Neural cell (in vitro differentiated cells): Measurements from ENCODE around the gene HPN. TPM values are rescaled to one million over a fixed set of nuclear protein-coding genes. Genes with fewer than 3 reads are reported as not detected.

Source experiments
- H2AFZ ChIP-seq: fragments of 200-600, 300-800 bp; sonication (generic), shearing (Covaris generic); 2 replicates; pipeline ENCODE4 v1.6.0; 2014; ENCODE audit warnings: low read depth, mild to moderate bottlenecking, antibody characterized with exemption, low read length, moderate library complexity
- H3F3A ChIP-seq: fragments of 200-600 bp; shearing (Covaris generic); 2 replicates; pipeline ENCODE4 v1.6.1; 2016; ENCODE audit warnings: mild to moderate bottlenecking, moderate library complexity, mixed read lengths, antibody characterized with exemption, low read length; ENCODE audit not compliant: insufficient read depth, poor library complexity, severe bottlenecking
- H3K27ac ChIP-seq: fragments of 200-600, 300-800 bp; sonication (generic), shearing (Covaris generic); 2 replicates; pipeline ENCODE4 v1.5.1; 2014; ENCODE audit warnings: mild to moderate bottlenecking, low read length, moderate library complexity
- H3K27me3 ChIP-seq: fragments of 300-800, 200-600 bp; sonication (generic), shearing (Covaris generic); 2 replicates; pipeline ENCODE4 v1.6.0; 2014; ENCODE audit warnings: mild to moderate bottlenecking, low read depth, low read length, moderate library complexity; ENCODE audit not compliant: insufficient read depth
- H3K36me3 ChIP-seq: fragments of 300-800, 200-600 bp; sonication (generic), shearing (Covaris generic); 2 replicates; pipeline ENCODE4 v1.5.1; 2014; ENCODE audit warnings: mild to moderate bottlenecking, antibody characterized with exemption, low read length, moderate library complexity; ENCODE audit not compliant: insufficient read depth
- H3K4me2 ChIP-seq: fragments of 300-800, 200-600 bp; sonication (generic), shearing (Covaris generic); 2 replicates; pipeline ENCODE4 v1.6.0; 2014; ENCODE audit warnings: mild to moderate bottlenecking, low read length
- H3K4me3 ChIP-seq: fragments of 300-800, 200-600 bp; sonication (generic), shearing (Covaris generic); 2 replicates; pipeline ENCODE4 v1.5.1; 2014; ENCODE audit warnings: mild to moderate bottlenecking, low read length, moderate library complexity
- H3K79me2 ChIP-seq: fragments of 200-600 bp; shearing (Covaris generic); replicated peaks from 2 replicates; pipeline ENCODE4 v1.6.0; 2014; ENCODE audit warnings: mild to moderate bottlenecking, low read length, moderate library complexity; ENCODE audit not compliant: insufficient read depth
- H3K9ac ChIP-seq: fragments of 300-800, 200-600 bp; sonication (generic), shearing (Covaris generic); 2 replicates; pipeline ENCODE4 v1.6.1; 2016; ENCODE audit warnings: mild to moderate bottlenecking, low read length, mixed read lengths
- H3K9me2 ChIP-seq: fragments of 200-600 bp; shearing (Covaris generic); 2 replicates; pipeline ENCODE4 v1.6.1; 2016; ENCODE audit warnings: mild to moderate bottlenecking, low read length, mixed read lengths; ENCODE audit not compliant: insufficient read depth
- H3K9me3 ChIP-seq: fragments of 200-600, 300-800 bp; sonication (generic), shearing (Covaris generic); 2 replicates; pipeline ENCODE4 v1.6.1; 2016; ENCODE audit warnings: mild to moderate bottlenecking, mixed run types, low read length, moderate library complexity, mixed read lengths
- H4K20me1 ChIP-seq: fragments of 200-600 bp; shearing (Covaris generic); 2 replicates; pipeline ENCODE4 v1.6.1; 2016; ENCODE audit warnings: mild to moderate bottlenecking, mixed run types; ENCODE audit not compliant: insufficient read depth
- EP300 ChIP-seq: fragments of 450-650 bp; conservative IDR thresholded peaks from 2 replicates; pipeline ENCODE4 v1.6.1; 2014; ENCODE audit warnings: antibody characterized with exemption, mild to moderate bottlenecking, moderate library complexity; ENCODE audit not compliant: poor library complexity, severe bottlenecking
- EZH2 ChIP-seq: fragments of 200-600, 300-800 bp; shearing (Covaris generic), sonication (generic); IDR thresholded peaks from 2 replicates; pipeline ENCODE4 v1.6.1; 2014; ENCODE audit warnings: antibody characterized with exemption, low read length, borderline replicate concordance, mild to moderate bottlenecking; ENCODE audit not compliant: insufficient read depth, poor library complexity, severe bottlenecking
- MXI1 ChIP-seq: fragments of 450-650 bp; conservative IDR thresholded peaks from 2 replicates; pipeline ENCODE4 v1.6.1; 2014; ENCODE audit warnings: antibody characterized with exemption, mild to moderate bottlenecking; ENCODE audit not compliant: poor library complexity, severe bottlenecking
- POLR2AphosphoS5 ChIP-seq: IDR thresholded peaks from 2 replicates; pipeline ENCODE4 v1.6.1; 2012
- RAD21 ChIP-seq: fragments of 450-650 bp; conservative IDR thresholded peaks from 2 replicates; pipeline ENCODE4 v1.6.1; 2014; ENCODE audit warnings: antibody characterized with exemption, mild to moderate bottlenecking, moderate library complexity
- REST ChIP-seq: IDR thresholded peaks from 2 replicates; pipeline ENCODE4 v1.6.1; 2012; ENCODE audit warnings: borderline replicate concordance
- SMC3 ChIP-seq: fragments of 450-650 bp; conservative IDR thresholded peaks from 2 replicates; pipeline ENCODE4 v1.6.1; 2014; ENCODE audit warnings: antibody characterized with exemption, mild to moderate bottlenecking, moderate library complexity; ENCODE audit not compliant: poor library complexity
- TAF1 ChIP-seq: IDR thresholded peaks from 2 replicates; pipeline ENCODE4 v1.6.1; 2012; ENCODE audit warnings: low read depth
- polyA plus RNA-seq: library from polyadenylated mRNA; depleted of rRNA; stranded (reverse); fragments of >200 nt; gene quantifications from 2 replicates; pipeline ENCODE4 v1.2.3, GENCODE V29; 2014
- TF ChIP-seq, protein P1 (sequence below): fragments of 450-650 bp; IDR thresholded peaks from 2 replicates; pipeline ENCODE4 v1.5.1; 2014; ENCODE audit warnings: antibody characterized with exemption, mild to moderate bottlenecking, moderate library complexity; ENCODE audit not compliant: poor library complexity, severe bottlenecking

Gene HPN
- polyA plus RNA-seq, 1 donor from 2014 or later: 0.15 TPM

- Histone ChIP-seq H3K27me3 (no peaks in the 10 kb centered on the region), H3K4me2 (no peak overlapping the region), H3F3A (no peaks in the 10 kb centered on the region), H4K20me1 (no peaks in the 10 kb centered on the region), H3K9me3 (no peaks in the 10 kb centered on the region), H3K9ac (no peak overlapping the region), H3K27ac (no peak overlapping the region), H3K9me2 (no peaks in the 10 kb centered on the region), H2AFZ (no peak overlapping the region), H3K4me3 (no peak overlapping the region), H3K79me2 (no peaks in the 10 kb centered on the region), H3K36me3 (no peaks in the 10 kb centered on the region)
- TF ChIP-seq RAD21: no peak
- TF ChIP-seq SMC3: no peak
- TF ChIP-seq EP300: no peak
- no peak for TF ChIP-seq REST
- no peak for TF ChIP-seq POLR2AphosphoS5
Measured at GRCh38 chr19:35052599-35053190, 11.2 kb downstream of the HPN start.

DNA sequence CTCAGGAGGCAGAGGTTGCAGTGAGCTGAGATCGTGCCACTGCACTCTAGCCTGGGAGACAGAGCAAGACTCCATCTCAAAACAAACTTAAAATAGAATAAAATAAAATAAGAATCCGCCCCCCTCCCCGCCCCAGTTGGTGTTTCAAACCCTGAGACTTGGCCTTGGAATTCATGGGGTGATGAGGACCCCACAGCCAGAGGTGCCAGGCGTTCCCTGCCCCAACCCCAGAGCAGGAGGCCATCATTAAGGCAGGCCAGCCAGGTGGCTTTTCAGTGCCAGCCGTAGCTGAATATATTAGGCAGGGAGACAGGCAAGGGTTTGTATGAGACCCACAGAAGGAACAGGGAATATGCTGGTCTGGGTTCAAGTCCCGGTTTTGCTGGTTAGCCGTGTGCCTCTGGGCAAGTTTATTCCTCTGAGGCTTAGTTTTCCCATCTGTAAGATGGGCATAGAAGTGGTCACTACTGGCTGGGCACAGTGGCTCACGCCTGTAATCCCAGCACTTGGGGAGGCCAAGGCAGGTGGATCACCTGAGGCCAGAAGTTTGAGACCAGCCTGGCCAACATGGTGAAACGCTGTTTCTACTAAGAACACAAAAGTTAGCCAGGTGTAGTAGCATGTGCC lies 12.3 kb downstream of the HPN start:
- H3K4me3 ChIP-seq: no peak overlapping the region
- no peaks in the 10 kb centered on the region for H4K20me1 ChIP-seq
- no peaks in the 10 kb centered on the region for H3F3A ChIP-seq
- H2AFZ ChIP-seq: no peak overlapping the region
- no peaks in the 10 kb centered on the region for H3K36me3 ChIP-seq
- no peak overlapping the region for H3K9ac ChIP-seq
- no peak overlapping the region for H3K27ac ChIP-seq
- H3K4me2 ChIP-seq: no peak overlapping the region
- H3K9me3 ChIP-seq: no peaks in the 10 kb centered on the region
- no peaks in the 10 kb centered on the region for H3K79me2 ChIP-seq
- no peak for TF ChIP-seq SMC3
- no peaks in the 10 kb centered on the region for H3K9me2 ChIP-seq
- H3K27me3 ChIP-seq: no peaks in the 10 kb centered on the region

DNA sequence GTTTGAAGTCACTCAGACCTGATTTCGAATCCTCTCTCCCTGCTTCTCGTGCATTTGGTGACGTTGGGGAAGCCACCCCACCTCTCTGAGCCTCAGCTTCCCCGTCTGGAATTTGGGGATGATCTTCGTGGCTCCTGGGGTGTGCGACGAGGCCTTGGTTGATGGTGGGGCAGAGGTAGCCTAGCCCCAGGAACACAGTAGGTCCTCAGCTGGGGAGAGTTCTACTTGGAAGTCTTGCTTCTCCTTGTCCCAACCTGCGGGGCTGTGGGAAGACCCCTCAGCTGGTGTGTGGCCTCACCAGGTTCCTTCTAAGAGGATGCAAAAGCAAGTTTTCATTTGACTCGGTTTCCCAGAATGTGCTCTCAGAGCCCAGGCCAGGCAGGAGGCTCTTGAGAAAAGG lies 13.1 kb downstream of the HPN start:
- no peak overlapping the region for H3K4me2 ChIP-seq
- no peak overlapping the region for H3K27ac ChIP-seq
- no peaks in the 10 kb centered on the region for H3F3A ChIP-seq
- H3K79me2 ChIP-seq: no peaks in the 10 kb centered on the region
- no peaks in the 10 kb centered on the region for H3K36me3 ChIP-seq
- no peak for TF ChIP-seq RAD21
- no peak for TF ChIP-seq TAF1
- no peak for TF ChIP-seq POLR2AphosphoS5
- TF ChIP-seq, protein P1, sequence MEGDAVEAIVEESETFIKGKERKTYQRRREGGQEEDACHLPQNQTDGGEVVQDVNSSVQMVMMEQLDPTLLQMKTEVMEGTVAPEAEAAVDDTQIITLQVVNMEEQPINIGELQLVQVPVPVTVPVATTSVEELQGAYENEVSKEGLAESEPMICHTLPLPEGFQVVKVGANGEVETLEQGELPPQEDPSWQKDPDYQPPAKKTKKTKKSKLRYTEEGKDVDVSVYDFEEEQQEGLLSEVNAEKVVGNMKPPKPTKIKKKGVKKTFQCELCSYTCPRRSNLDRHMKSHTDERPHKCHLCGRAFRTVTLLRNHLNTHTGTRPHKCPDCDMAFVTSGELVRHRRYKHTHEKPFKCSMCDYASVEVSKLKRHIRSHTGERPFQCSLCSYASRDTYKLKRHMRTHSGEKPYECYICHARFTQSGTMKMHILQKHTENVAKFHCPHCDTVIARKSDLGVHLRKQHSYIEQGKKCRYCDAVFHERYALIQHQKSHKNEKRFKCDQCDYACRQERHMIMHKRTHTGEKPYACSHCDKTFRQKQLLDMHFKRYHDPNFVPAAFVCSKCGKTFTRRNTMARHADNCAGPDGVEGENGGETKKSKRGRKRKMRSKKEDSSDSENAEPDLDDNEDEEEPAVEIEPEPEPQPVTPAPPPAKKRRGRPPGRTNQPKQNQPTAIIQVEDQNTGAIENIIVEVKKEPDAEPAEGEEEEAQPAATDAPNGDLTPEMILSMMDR: no peak
- TF ChIP-seq EZH2: no peak
- no peak for TF ChIP-seq MXI1
- no peak for TF ChIP-seq SMC3
- TF ChIP-seq REST: no peak
- no peak for TF ChIP-seq EP300
- H4K20me1 ChIP-seq: no peaks in the 10 kb centered on the region
- no peaks in the 10 kb centered on the region for H3K9me2 ChIP-seq
- no peak overlapping the region for H3K9ac ChIP-seq
- H3K27me3 ChIP-seq: no peaks in the 10 kb centered on the region
- no peak overlapping the region for H3K4me3 ChIP-seq
- H3K9me3 ChIP-seq: no peaks in the 10 kb centered on the region
- H2AFZ ChIP-seq: no peak overlapping the region
